Thyroid gland (tissue), 4 donors: ENCODE measurements around the gene DDX24. TPM values are rescaled to one million over a fixed set of nuclear protein-coding genes. Genes with fewer than 3 reads are reported as not detected.
A peak's percentile ranks its signal among the peaks of the same experiment; 100 is the strongest.

Experiments used
- DNase-seq, 2 donors: peaks; one replicate each; pipeline ENCODE4 v3.0.0-alpha.2; 2019
- H3K27ac ChIP-seq, 3 donors: fragments of 200-600 bp; sonication (generic); 1 replicate in 2 of 3; 2 replicates in 1 of 3; pipeline ENCODE4 v1.5.1; 2016 to 2019; ENCODE audit warnings: mild to moderate bottlenecking in 1 of 3, moderate library complexity in 1 of 3
- H3K27me3 ChIP-seq: fragments of 200-600 bp; sonication (generic); one replicate; pipeline ENCODE4 v1.5.1; 2019
- H3K36me3 ChIP-seq, 2 donors: fragments of 200-600 bp; sonication (generic); one replicate each; pipeline ENCODE4 v1.5.1; 2016 to 2019
- H3K4me1 ChIP-seq, 2 donors: fragments of 200-600 bp; sonication (generic); one replicate each; pipeline ENCODE4 v1.5.1; 2017 to 2019
- H3K4me3 ChIP-seq, 3 donors: fragments of 200-600 bp; sonication (generic); replicated peaks in 1 of 3; 1 replicate in 2 of 3; 2 replicates in 1 of 3; pipeline ENCODE4 v1.5.1; 2016; ENCODE audit warnings: mild to moderate bottlenecking in 1 of 3
- H3K9me3 ChIP-seq: fragments of 200-600 bp; sonication (generic); one replicate; pipeline ENCODE4 v1.5.1; 2017
- CTCF ChIP-seq, 6 experiments: fragments of 200-600 bp in 3 of 6; fragments of 450-650 bp in 3 of 6; sonication (generic) in 3 of 6; IDR thresholded peaks; one replicate each; pipeline ENCODE4 v1.5.1; 2016 to 2019; ENCODE audit warnings: antibody characterized with exemption in 6 of 6, mild to moderate bottlenecking in 2 of 6, inconsistent platforms in 1 of 6, moderate library complexity in 1 of 6
- POLR2A ChIP-seq, 2 donors: fragments of 450-650 bp; IDR thresholded peaks; one replicate each; pipeline ENCODE4 v1.6.1; 2017; ENCODE audit warnings: antibody characterized with exemption in 2 of 2, mild to moderate bottlenecking in 2 of 2, moderate library complexity in 1 of 2
- WGBS, 2 donors: methylation state at CpG; one replicate each; pipeline ENCODE4 v1.1.5; 2017; 5-methylcytosine and 5-hydroxymethylcytosine counted together
- intact Hi-C: fragments of 100-400 bp; cut with DNase I; formaldehyde crosslinking; loops from one replicate; pipeline ENCODE4 v1.15.1; 2023
- total RNA-seq, 4 donors: library from RNA; depleted of rRNA; stranded (reverse); fragments of >200 nt; gene quantifications; one replicate each; pipeline ENCODE4 v1.2.3, GENCODE V29; 2016

DDX24 gene
- total RNA-seq, 4 donors from 2014 or later, result 139 to 209 (median 193) TPM

- H3K9me3 ChIP-seq, result no peaks in the 10 kb centered on the region
- DNase-seq, result no peak
- intact Hi-C loops, result no loop called here
- peaks cover 6 to 15% of the 10 kb centered on the region in 2 donors for H3K4me1 ChIP-seq
- TF ChIP-seq CTCF (IDR thresholded peaks at IDR 0.05) (no peak), POLR2A (IDR thresholded peaks at IDR 0.05) (no peak)
- WGBS, 2 donors, result 90 to 93% methylated on average over 14 of the region's 14 CpGs
- H3K4me3 ChIP-seq, result no peak overlapping the region
- no peaks in the 10 kb centered on the region for H3K27me3 ChIP-seq
- H3K36me3 ChIP-seq, result no peaks in the 10 kb centered on the region
- H3K27ac ChIP-seq, result no peak overlapping the region
Measured at GRCh38 chr14:94030571-94030970, 50.4 kb downstream of the DDX24 start.

- WGBS, 2 donors, result 95 to 97% methylated on average over 7 of the region's 7 CpGs
- no peak overlapping the region for H3K27ac ChIP-seq
- no peaks in the 10 kb centered on the region for H3K27me3 ChIP-seq
- no peaks in the 10 kb centered on the region for H3K9me3 ChIP-seq
- peaks cover 6 to 15% of the 10 kb centered on the region in 2 donors for H3K4me1 ChIP-seq
- no peak for DNase-seq
- TF ChIP-seq CTCF (IDR thresholded peaks at IDR 0.05) (no peak), POLR2A (IDR thresholded peaks at IDR 0.05) (no peak)
- intact Hi-C loops, result no loop called here
- H3K4me3 ChIP-seq, result no peak overlapping the region
- no peaks in the 10 kb centered on the region for H3K36me3 ChIP-seq
Measured at GRCh38 chr14:94029671-94030203, 51.3 kb downstream of the DDX24 start.

- TF ChIP-seq POLR2A (IDR thresholded peaks at IDR 0.05) (no peak), CTCF (IDR thresholded peaks at IDR 0.05) (no peak)
- no peak overlapping the region for H3K27ac ChIP-seq
- intact Hi-C loops, result no loop called here
- peaks cover 6 to 15% of the 10 kb centered on the region in 2 donors for H3K4me1 ChIP-seq
- no peaks in the 10 kb centered on the region for H3K36me3 ChIP-seq
- no peaks in the 10 kb centered on the region for H3K9me3 ChIP-seq
- no peak for DNase-seq
- H3K4me3 ChIP-seq, result no peak overlapping the region
- H3K27me3 ChIP-seq, result no peaks in the 10 kb centered on the region
- WGBS, 2 donors, result 74 to 85% methylated on average over 4 of the region's 4 CpGs
Measured at GRCh38 chr14:94029265-94029664, 51.7 kb downstream of the DDX24 start.

GRCh38 chr14:94028450-94028826 lies 52.6 kb downstream of the DDX24 start:
- H3K36me3 ChIP-seq, result no peaks in the 10 kb centered on the region
- 82 to 95% methylated on average over 4 of the region's 4 CpGs for WGBS, 2 donors
- peaks cover 6 to 15% of the 10 kb centered on the region in 2 donors for H3K4me1 ChIP-seq
- no peaks in the 10 kb centered on the region for H3K9me3 ChIP-seq
- no peaks in the 10 kb centered on the region for H3K27me3 ChIP-seq
- H3K27ac ChIP-seq, result no peak overlapping the region
- H3K4me3 ChIP-seq, result no peak overlapping the region
- intact Hi-C loops, result no loop called here
- TF ChIP-seq CTCF (IDR thresholded peaks at IDR 0.05), result no peak
- TF ChIP-seq POLR2A (IDR thresholded peaks at IDR 0.05), result no peak
- DNase-seq, result no peak

GRCh38 chr14:94027566-94028449 lies 53.2 kb downstream of the DDX24 start:
- H3K4me3 ChIP-seq, result no peak overlapping the region
- peaks cover 6 to 15% of the 10 kb centered on the region in 2 donors for H3K4me1 ChIP-seq
- no peaks in the 10 kb centered on the region for H3K27me3 ChIP-seq
- H3K9me3 ChIP-seq, result no peaks in the 10 kb centered on the region
- H3K27ac ChIP-seq, result no peak overlapping the region
- intact Hi-C loops, result no loop called here
- 57 to 64% methylated on average over 13 of the region's 14 CpGs for WGBS, 2 donors
- DNase-seq, result peak; percentile 81 to 87
- no peak for TF ChIP-seq POLR2A (IDR thresholded peaks at IDR 0.05)
- TF ChIP-seq CTCF (IDR thresholded peaks at IDR 0.05), result no peak
- H3K36me3 ChIP-seq, result no peaks in the 10 kb centered on the region
